ENCODE measurements around the gene LHFPL3.

DNA sequence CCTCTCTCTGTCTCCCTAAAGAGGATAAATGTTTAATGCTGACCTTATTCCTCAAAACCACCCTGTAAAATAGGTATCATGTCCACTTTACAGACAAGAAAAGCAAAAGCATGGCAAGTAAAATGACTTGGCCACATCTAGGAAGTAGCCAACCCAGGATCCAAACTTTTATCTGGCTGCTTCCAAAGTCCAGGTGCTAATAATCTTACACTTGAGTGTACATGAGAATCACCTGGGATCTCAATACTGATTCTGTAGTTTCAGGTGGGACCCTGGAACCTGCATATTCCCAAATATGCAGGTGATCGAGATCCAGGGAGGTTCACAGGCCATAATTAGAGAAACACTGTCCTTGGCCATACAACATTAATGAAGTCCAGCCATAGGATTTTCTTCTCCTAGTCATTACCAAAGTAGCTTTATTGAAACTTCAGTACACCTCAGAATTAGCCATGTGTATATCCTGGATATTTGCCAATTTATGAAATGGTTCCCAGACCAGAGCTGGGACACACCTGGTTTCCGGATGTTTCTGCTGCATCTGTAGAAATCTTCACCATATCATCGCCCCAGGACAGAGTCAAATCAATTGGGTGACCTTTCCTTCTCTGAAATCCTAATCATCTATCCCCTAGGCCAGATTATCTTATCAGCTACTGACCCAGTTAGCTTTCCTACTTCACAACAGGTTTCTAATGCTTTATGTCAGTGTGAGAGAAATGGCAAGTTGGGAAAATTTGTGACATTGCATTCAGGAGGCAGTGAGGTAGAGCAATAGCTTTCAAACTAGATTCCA lies 566.5 kb downstream of the LHFPL3 start:
- TF ChIP-seq CEBPB (IDR thresholded peaks at IDR 0.05) (no peak), NFE2L2 (conservative IDR thresholded peaks at IDR 0.05; ENCODE audit: low read length) (no peak), ZSCAN20 (CRISPR knock-in tag; IDR thresholded peaks at IDR 0.05) (no peak), MAZ (IDR thresholded peaks at IDR 0.05; ENCODE audit: borderline replicate concordance, low read depth, low read length) (no peak), SMC3 (IDR thresholded peaks at IDR 0.05) (no peak), EP300 (IDR thresholded peaks at IDR 0.05) (no peak), KDM5A (IDR thresholded peaks at IDR 0.05) (no peak), GATA3 (IDR thresholded peaks at IDR 0.05; ENCODE audit: borderline replicate concordance) (no peak), MYC (IDR thresholded peaks at IDR 0.05; ENCODE audit: borderline replicate concordance, low read length) (no peak)
- TF ChIP-seq, protein P1, sequence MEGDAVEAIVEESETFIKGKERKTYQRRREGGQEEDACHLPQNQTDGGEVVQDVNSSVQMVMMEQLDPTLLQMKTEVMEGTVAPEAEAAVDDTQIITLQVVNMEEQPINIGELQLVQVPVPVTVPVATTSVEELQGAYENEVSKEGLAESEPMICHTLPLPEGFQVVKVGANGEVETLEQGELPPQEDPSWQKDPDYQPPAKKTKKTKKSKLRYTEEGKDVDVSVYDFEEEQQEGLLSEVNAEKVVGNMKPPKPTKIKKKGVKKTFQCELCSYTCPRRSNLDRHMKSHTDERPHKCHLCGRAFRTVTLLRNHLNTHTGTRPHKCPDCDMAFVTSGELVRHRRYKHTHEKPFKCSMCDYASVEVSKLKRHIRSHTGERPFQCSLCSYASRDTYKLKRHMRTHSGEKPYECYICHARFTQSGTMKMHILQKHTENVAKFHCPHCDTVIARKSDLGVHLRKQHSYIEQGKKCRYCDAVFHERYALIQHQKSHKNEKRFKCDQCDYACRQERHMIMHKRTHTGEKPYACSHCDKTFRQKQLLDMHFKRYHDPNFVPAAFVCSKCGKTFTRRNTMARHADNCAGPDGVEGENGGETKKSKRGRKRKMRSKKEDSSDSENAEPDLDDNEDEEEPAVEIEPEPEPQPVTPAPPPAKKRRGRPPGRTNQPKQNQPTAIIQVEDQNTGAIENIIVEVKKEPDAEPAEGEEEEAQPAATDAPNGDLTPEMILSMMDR (IDR thresholded peaks at IDR 0.05), result no peak
- TF ChIP-seq, protein P2, sequence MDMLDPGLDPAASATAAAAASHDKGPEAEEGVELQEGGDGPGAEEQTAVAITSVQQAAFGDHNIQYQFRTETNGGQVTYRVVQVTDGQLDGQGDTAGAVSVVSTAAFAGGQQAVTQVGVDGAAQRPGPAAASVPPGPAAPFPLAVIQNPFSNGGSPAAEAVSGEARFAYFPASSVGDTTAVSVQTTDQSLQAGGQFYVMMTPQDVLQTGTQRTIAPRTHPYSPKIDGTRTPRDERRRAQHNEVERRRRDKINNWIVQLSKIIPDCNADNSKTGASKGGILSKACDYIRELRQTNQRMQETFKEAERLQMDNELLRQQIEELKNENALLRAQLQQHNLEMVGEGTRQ (IDR thresholded peaks at IDR 0.05), result no peak
